Neural progenitor cell (in vitro differentiated cells): ENCODE measurements around the gene BCLAF1. TPM values are rescaled to one million over a fixed set of nuclear protein-coding genes. Genes with fewer than 3 reads are reported as not detected.

ENCODE experiments used
- DNase-seq: peaks from one replicate; pipeline ENCODE4 v3.0.0-alpha.2; 2016; ENCODE audit warnings: low spot score
- H2AFZ ChIP-seq: fragments of 200-600 bp; sonication (generic); replicated peaks from 2 replicates; pipeline ENCODE4 v1.6.1; 2016; ENCODE audit warnings: antibody characterized with exemption
- H3F3A ChIP-seq: fragments of 200-600 bp; sonication (generic); 2 replicates; pipeline ENCODE4 v1.6.1; 2016; ENCODE audit warnings: antibody characterized with exemption, low read depth
- H3K27ac ChIP-seq: fragments of 200-600 bp; sonication (generic); 2 replicates; pipeline ENCODE4 v1.5.1; 2016; ENCODE audit warnings: mild to moderate bottlenecking
- H3K27me3 ChIP-seq: fragments of 200-600 bp; sonication (generic); 2 replicates; pipeline ENCODE4 v1.6.1; 2016; ENCODE audit warnings: mild to moderate bottlenecking, moderate library complexity
- H3K36me3 ChIP-seq: fragments of 200-600 bp; sonication (generic); 2 replicates; pipeline ENCODE4 v1.5.1; 2016
- H3K4me1 ChIP-seq: fragments of 200-600 bp; sonication (generic); 2 replicates; pipeline ENCODE4 v1.6.1; 2016; ENCODE audit warnings: mixed run types
- H3K4me2 ChIP-seq: fragments of 200-600 bp; sonication (generic); 2 replicates; pipeline ENCODE4 v1.6.1; 2016
- H3K4me3 ChIP-seq: fragments of 200-600 bp; sonication (generic); 2 replicates; pipeline ENCODE4 v1.5.1; 2016
- H3K79me2 ChIP-seq: fragments of 200-600 bp; sonication (generic); 2 replicates; pipeline ENCODE4 v1.6.1; 2016; ENCODE audit warnings: low read depth
- H3K9ac ChIP-seq: fragments of 200-600 bp; sonication (generic); 2 replicates; pipeline ENCODE4 v1.6.1; 2016
- H3K9me3 ChIP-seq: fragments of 200-600 bp; sonication (generic); 2 replicates; pipeline ENCODE4 v1.5.1; 2016; ENCODE audit warnings: low read depth
- H4K20me1 ChIP-seq: fragments of 200-600 bp; sonication (generic); 2 replicates; pipeline ENCODE4 v1.6.1; 2016; ENCODE audit warnings: low read depth
- H3K27ac Mint-ChIP-seq: 3 replicates; pipeline ENCODE4 v1.8.0; 2021; ENCODE audit warnings: mixed read lengths
- H3K27me3 Mint-ChIP-seq: 2 replicates; pipeline ENCODE4 v1.8.0; 2022; ENCODE audit warnings: low read depth, mild to moderate bottlenecking, inconsistent platforms, moderate library complexity, mixed read lengths; ENCODE audit not compliant: insufficient read depth
- H3K36me3 Mint-ChIP-seq: 3 replicates; pipeline ENCODE4 v1.8.0; 2021; ENCODE audit warnings: mixed read lengths
- H3K4me1 Mint-ChIP-seq: 3 replicates; pipeline ENCODE4 v1.8.0; 2021; ENCODE audit warnings: mixed read lengths
- H3K4me3 Mint-ChIP-seq: 3 replicates; pipeline ENCODE4 v1.8.0; 2021; ENCODE audit warnings: mild to moderate bottlenecking, moderate library complexity, mixed read lengths
- H3K9me3 Mint-ChIP-seq: 3 replicates; pipeline ENCODE4 v1.8.0; 2020; ENCODE audit warnings: mixed read lengths
- EZH2 ChIP-seq: fragments of 200-600 bp; sonication (generic); IDR thresholded peaks from 2 replicates; pipeline ENCODE4 v1.6.1; 2017; ENCODE audit warnings: antibody characterized with exemption, mild to moderate bottlenecking, moderate library complexity
- EZH2phosphoT487 ChIP-seq: fragments of 200-600 bp; sonication (generic); IDR thresholded peaks from 2 replicates; pipeline ENCODE4 v1.6.1; 2017; ENCODE audit warnings: antibody characterized with exemption
- total RNA-seq: library from RNA; depleted of rRNA; stranded (reverse); fragments of >200 nt; gene quantifications from 2 replicates; pipeline ENCODE4 v1.2.3, GENCODE V29; 2015; ENCODE audit warnings: low replicate concordance
- TF ChIP-seq, protein P1 (sequence below): fragments of 200-600 bp; sonication (generic); IDR thresholded peaks from 2 replicates; pipeline ENCODE4 v1.5.1; 2017; ENCODE audit warnings: antibody characterized with exemption, mild to moderate bottlenecking

Gene BCLAF1
- total RNA-seq, 1 donor from 2014 or later, result 190 TPM

DNA sequence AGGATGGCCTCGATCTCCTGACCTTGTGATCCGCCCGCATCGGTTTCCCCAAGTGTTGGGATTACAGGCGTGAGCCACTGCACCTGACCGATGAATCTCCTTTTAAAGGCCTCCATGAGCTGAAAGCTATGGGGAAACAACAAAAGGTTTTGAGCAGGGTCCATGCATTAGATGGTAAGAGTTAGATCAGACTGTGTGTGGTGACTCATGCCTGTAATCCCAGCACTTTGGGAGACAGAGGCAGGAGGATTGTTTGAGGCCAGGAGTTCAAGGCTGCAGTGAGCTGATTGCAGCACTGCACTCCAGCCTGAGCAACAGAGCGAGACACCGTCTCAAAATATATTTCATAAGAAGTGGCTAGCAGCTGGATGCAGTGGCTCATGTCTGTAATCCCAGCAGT is 41.0 kb upstream of the BCLAF1 start:
- Histone ChIP-seq H4K20me1 (no peaks in the 10 kb centered on the region), H3K27me3 (no peaks in the 10 kb centered on the region), H3K9me3 (no peaks in the 10 kb centered on the region), H3K27ac (no peak overlapping the region), H3K79me2 (no peaks in the 10 kb centered on the region), H3K9ac (no peak overlapping the region), H3K4me3 (no peak overlapping the region), H3K36me3 (no peaks in the 10 kb centered on the region), H3F3A (no peaks in the 10 kb centered on the region), H3K4me2 (no peak overlapping the region), H3K4me1 (peaks cover 7% of the 10 kb centered on the region), H2AFZ (no peak overlapping the region)
- Mint-ChIP-seq H3K27me3 (peaks cover 2% of the 10 kb centered on the region), H3K27ac (no peak overlapping the region), H3K4me3 (no peak overlapping the region), H3K4me1 (no peaks in the 10 kb centered on the region), H3K36me3 (no peaks in the 10 kb centered on the region), H3K9me3 (no peaks in the 10 kb centered on the region)
- no peak for DNase-seq
- TF ChIP-seq EZH2phosphoT487, result no peak
- TF ChIP-seq, protein P1, sequence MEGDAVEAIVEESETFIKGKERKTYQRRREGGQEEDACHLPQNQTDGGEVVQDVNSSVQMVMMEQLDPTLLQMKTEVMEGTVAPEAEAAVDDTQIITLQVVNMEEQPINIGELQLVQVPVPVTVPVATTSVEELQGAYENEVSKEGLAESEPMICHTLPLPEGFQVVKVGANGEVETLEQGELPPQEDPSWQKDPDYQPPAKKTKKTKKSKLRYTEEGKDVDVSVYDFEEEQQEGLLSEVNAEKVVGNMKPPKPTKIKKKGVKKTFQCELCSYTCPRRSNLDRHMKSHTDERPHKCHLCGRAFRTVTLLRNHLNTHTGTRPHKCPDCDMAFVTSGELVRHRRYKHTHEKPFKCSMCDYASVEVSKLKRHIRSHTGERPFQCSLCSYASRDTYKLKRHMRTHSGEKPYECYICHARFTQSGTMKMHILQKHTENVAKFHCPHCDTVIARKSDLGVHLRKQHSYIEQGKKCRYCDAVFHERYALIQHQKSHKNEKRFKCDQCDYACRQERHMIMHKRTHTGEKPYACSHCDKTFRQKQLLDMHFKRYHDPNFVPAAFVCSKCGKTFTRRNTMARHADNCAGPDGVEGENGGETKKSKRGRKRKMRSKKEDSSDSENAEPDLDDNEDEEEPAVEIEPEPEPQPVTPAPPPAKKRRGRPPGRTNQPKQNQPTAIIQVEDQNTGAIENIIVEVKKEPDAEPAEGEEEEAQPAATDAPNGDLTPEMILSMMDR, result no peak
- no peak for TF ChIP-seq EZH2

DNA sequence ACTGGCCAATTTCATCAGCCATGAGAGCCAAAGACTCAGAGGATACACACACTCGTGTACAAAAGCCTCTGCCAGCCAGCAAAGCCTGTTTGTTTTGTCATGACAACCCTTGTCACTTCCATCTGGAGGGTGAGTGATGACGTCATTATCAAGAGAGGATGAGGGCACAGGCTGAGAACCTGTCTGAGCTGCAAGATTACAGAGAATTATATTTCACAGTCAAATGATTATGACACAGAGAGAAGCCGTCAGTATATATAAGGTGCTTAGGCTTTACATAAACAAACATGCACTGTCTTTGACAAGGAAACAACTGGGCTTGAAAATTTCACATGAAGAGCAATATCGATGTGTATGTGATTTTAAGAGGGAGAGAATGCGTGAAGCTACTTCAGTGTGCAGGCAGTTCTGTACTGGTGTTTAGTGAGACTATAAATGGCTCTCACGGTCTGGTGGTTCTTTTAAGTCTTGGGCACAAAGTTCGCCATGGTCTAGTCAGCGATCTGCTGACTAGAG is 36.5 kb upstream of the BCLAF1 start:
- Mint-ChIP-seq H3K27ac (no peak overlapping the region), H3K4me1 (peaks cover 14% of the 10 kb centered on the region), H3K27me3 (peaks cover 2% of the 10 kb centered on the region), H3K4me3 (no peak overlapping the region), H3K9me3 (no peaks in the 10 kb centered on the region), H3K36me3 (no peaks in the 10 kb centered on the region)
- Histone ChIP-seq H3K9me3 (no peaks in the 10 kb centered on the region), H2AFZ (no peak overlapping the region), H3K27me3 (no peaks in the 10 kb centered on the region), H3K4me2 (no peak overlapping the region), H3K79me2 (no peaks in the 10 kb centered on the region), H3K9ac (no peak overlapping the region), H3K27ac (no peak overlapping the region), H3K36me3 (no peaks in the 10 kb centered on the region), H3K4me3 (no peak overlapping the region), H3K4me1 (peaks cover 21% of the 10 kb centered on the region), H3F3A (no peaks in the 10 kb centered on the region), H4K20me1 (no peaks in the 10 kb centered on the region)
- no peak for TF ChIP-seq EZH2
- TF ChIP-seq EZH2phosphoT487, result no peak
- TF ChIP-seq, protein P1, result no peak
- no peak for DNase-seq

DNA sequence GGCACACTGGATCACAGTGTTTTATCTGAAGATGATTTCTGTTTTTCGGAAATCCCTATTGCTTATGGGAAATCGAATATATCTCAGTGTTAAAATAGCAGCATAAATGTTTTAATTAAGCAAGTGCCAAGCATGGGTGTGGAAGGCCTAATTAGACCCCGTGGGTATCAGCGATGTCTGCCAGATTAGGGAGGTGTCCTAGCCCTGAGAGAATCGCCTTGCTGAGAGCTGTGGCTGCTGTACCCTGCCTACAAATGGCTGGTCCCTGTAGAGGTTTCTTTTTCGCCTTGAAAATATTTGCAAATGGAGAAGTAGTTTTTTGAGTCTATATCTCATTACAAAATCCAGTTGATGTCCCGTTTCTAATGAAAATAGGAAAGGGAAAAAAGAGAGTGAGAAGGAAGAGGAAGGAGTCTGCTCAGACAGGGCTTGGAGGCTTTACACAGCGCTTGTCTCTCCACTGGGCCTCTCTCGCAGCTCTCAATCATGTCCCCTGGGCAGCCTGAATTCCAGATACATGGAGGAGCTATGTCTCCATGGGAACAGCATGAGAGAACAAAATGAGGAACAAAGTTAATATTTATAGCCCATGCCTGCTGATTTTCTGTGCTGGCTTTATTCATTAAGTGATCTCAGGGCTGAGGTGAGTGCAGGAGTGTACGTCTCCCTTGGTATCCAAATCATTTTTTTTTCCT is 35.2 kb upstream of the BCLAF1 start:
- no peaks in the 10 kb centered on the region for H3K9me3 Mint-ChIP-seq
- TF ChIP-seq, protein P1, result no peak
- TF ChIP-seq EZH2, result no peak
- no peak for TF ChIP-seq EZH2phosphoT487
- Histone ChIP-seq H3F3A (no peaks in the 10 kb centered on the region), H3K4me1 (peaks cover 21% of the 10 kb centered on the region), H3K9ac (no peak overlapping the region), H3K4me3 (no peak overlapping the region), H3K27me3 (no peaks in the 10 kb centered on the region), H3K79me2 (no peaks in the 10 kb centered on the region), H2AFZ (peak overlapping the region; percentile 85), H3K36me3 (no peaks in the 10 kb centered on the region), H4K20me1 (no peaks in the 10 kb centered on the region), H3K4me2 (peak overlapping the region; percentile 33), H3K27ac (no peak overlapping the region), H3K9me3 (no peaks in the 10 kb centered on the region)
- peak; percentile 23 for DNase-seq
- H3K4me1 Mint-ChIP-seq, result peaks cover 14% of the 10 kb centered on the region
- no peaks in the 10 kb centered on the region for H3K36me3 Mint-ChIP-seq
- no peak overlapping the region for H3K27ac Mint-ChIP-seq
- H3K4me3 Mint-ChIP-seq, result no peak overlapping the region
- peaks cover 3% of the 10 kb centered on the region for H3K27me3 Mint-ChIP-seq
